GM18520 (cell line): Measurements from ENCODE around the gene LAIR2.

ENCODE experiments used
- ATAC-seq: cut with Tn5 transposase; IDR thresholded peaks from one replicate; pipeline ENCODE4 v1.9.1; 2021; ENCODE audit not compliant: unreplicated experiment

The LAIR2 gene, protein sequence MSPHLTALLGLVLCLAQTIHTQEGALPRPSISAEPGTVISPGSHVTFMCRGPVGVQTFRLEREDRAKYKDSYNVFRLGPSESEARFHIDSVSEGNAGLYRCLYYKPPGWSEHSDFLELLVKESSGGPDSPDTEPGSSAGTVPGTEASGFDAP

GRCh38 chr19:54502518-54503048, at the start of gene LAIR2:
Gene LAIR2, plus strand, starts transcription at chr19:54502831. Its CDS starts 88 bp downstream, at chr19:54502919.
- ATAC-seq = no peak

- ATAC-seq = no peak
Observed at GRCh38 chr19:54453921-54454780, 48.5 kb upstream of the LAIR2 start.

DNA sequence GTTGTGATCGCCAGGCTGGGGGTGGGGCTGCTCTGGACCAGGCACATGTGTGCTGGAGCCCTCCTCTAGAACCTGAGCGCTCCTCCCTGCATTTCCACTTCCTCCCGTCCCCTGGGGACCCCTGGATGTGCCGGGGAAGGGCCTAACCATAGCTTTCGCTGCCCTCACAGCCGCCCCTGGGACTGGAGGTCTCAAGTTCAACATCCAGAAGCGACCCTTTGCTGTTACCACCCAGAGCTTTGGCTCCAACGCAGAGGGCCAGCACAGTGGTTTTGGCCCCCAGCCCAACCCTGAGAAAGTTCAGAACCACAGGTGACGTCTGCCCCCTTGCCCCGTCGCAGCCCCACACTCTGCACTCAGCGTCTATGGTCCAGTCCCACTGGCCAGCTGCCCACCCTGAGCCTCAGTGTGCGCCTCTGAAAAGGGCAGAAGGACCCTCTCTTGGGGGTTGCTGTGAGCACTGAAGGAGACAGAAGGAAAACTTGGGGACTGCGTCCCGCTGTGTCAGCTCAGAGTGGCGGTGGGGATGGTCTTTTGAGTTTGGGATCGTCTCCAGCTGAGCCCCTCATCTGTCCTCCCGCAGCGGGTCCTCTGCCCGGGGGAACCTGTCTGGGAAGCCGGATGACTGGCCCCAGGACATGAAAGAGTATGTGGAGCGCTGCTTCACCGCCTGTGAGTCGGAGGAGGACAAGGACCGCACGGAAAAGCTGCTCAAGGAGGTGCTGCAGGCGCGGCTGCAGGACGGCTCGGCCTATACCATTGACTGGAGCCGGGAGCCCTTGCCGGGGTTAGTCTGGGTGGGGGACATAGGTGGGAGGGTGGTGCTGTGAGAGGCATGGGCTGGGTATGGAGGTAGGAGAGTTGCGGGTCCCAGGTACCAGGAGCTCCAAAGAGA, 47.6 kb upstream of the LAIR2 start:
- ATAC-seq = no peak

- ATAC-seq = no peak
Observed at GRCh38 chr19:54455786-54456422, 46.7 kb upstream of the LAIR2 start.

- no peak for ATAC-seq
Observed at GRCh38 chr19:54456423-54457373, 45.9 kb upstream of the LAIR2 start.

- ATAC-seq = no peak
Observed at GRCh38 chr19:54457773-54458647, 44.6 kb upstream of the LAIR2 start.

DNA sequence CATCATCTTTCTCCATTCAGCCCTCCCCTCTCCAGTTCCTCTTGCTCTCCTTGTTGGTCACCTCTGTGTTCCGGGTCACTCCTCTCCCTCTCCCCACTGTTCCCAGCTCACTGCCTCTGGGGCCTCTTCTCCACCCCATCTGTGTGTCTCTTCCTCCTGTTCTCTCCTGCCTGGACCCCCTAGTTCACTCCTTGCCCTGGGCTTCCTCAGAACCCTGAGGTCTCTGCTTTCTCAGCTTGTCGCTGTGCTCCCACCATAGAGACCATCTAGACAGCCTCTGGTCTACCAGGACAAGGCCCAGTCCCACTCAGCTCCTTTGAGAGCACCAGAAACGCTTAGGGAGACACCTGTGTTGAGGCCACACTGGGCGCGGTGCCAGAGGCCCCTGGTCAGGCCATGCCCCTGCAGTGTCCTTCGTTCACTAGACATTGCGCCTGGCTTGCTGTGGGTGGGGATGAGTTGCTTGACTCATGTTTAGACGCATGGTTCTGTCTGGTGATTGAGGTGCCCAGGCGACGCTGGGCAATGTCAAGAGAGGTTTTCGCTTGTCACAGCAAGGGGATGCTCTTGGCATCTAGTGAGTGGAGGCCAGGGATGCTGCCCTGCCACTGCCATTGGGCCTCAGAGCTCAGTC, 43.9 kb upstream of the LAIR2 start:
- no peak for ATAC-seq

DNA sequence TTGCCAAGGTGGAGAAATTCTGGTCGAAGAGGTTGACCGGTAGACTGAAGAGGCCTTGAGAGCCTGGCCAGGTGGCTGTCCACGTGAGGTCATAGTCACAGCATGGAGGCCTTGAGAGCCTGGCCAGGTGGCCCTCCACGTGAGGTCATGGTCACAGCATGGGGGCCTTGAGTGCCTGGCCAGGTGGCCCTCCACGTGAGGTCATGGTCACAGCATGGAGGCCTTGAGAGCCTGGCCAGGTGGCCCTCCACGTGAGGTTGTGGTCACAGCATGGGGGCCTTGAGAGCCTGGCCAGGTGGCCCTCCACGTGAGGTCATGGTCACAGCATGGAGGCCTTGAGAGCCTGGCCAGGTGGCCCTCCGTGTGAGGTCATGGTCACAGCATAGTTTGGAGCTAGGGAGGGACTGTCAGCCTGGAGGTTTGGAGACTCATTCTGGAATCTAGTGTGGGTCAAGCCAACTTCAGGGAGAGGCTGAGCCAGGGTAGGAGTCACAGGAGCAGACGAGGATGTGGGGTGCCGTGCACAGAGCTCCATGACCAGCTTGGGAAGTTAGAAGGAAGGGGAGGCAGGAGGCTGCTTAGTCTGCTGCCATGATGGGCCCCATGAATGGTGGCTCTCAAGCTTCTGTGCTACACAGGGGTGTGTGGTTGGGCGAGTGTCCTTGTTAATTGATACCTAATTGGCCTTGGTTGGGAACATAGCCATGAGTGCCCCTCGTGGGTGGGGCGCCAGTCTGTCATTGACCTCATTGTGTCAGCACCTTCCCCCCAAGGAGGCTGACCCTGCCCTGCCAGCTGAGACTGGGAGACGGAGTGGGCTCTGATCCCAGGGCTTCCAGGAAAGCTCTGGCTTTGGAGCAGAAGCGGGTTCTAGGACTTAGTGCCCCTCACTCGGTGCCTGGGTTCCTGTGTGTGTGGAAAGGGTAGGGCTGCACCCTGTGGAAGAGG, 43.1 kb upstream of the LAIR2 start:
- no peak for ATAC-seq

DNA sequence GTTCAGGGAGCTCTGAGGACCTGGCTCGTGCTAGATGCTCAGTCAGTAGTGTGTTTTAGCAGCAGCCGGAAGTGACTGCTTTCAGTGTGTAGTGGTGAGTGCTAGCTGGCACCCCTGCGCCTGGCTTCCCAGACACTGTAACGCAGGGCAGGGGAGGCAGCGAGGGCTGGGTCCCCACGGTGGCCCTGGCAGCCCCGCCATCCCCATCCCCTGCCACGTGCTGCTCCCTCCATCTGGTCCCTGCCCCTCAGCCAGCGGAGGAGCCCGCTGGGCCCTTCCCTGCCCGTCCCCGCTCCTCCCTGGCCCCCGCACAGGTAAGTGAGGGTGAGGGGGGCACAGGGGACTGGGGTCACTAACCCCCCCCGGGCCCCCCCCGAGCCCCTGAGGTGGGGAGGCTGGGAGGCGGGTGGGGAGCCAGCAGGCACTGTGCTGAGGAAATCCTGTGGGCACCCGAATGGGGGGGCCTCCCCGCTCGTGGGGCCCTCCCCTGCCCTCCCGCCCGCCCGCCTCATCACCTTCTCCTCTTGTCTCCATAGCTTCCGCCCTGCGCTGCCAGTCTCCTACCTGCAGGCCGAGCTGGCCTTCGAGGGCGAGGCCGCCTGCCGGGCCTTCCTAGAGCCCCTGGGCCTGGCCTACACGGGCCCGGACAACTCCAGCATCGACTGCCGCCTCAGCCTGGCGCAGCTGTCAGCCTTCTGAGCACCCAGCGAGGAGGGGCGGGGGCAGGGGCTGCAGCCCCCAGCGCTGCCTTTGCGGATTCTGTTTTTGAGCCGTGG, 42.2 kb upstream of the LAIR2 start:
- no peak for ATAC-seq

- no peak for ATAC-seq
Observed at GRCh38 chr19:54461210-54461609, 41.4 kb upstream of the LAIR2 start.

DNA sequence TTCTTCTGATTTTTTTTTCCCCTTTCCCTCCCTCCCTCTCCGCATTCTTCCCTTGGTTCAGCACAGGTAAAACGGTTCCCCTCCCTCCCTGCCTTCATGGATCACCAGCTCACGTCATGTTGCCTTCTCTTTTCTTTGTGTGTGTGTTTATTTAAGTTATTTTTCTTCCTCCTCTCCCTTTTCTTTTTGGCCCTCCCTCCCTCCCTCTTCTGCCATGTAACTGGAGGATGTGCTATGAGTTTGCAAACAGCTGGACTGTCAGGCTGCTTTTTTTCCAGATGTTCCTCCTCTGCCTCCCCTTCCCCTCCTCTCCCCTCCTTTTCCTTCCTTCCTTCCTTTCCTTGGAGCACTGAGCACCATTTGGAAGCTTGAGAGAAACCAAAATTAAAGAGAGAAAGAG, 41.0 kb upstream of the LAIR2 start:
- no peak for ATAC-seq

DNA sequence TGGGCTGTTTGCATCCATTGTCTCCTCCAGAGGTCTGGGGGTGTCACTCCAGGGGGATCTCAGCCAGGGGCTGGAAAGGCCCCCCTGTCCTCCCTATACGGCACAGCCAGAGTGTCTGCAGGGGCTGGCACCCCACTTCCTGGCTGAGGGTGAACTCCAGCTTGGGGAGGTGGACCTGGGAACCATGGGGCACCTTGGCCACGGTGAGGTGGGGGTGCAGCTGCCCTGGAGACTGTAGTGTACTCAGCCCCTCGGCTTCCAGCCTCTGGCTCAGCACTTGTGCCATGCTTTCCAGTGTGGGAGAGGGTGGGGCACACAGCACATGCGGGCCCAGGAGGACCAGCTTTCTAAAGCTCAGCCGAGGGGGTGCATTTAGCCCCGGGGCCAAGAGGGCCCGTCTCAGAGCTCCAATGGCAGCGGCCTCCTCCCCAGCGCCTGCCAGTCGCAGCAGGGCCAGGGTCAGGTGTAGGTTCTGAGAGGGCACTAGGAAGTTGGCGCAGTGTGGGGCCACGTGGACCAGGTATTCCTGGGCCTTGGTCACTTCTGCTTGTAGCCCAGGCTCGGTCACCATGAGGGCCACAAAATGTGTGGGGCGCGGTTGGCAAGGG, 40.5 kb upstream of the LAIR2 start:
- ATAC-seq = no peak

- ATAC-seq = peak; percentile 9
Observed at GRCh38 chr19:54462655-54463530, 39.7 kb upstream of the LAIR2 start.

GRCh38 chr19:54463531-54464043, 39.0 kb upstream of the LAIR2 start, which contains the start of gene LENG9:
Gene LENG9, minus strand, starts transcription at chr19:54463778. Its CDS starts 252 bp downstream, at chr19:54463526.
- ATAC-seq = peak; percentile 33
